BLaER1 treated with 17β-estradiol and CSF1 and Interleukin-3, amounts not matched to agents 10 nM and 100 nM (cell line): ENCODE results near the gene FUS.

Source experiments
- H3K27ac ChIP-seq, 11 experiments: shearing (Covaris generic); formaldehyde crosslinking; 2 replicates each; pipeline ENCODE4 v1.8.1; 2022
- H3K27me3 ChIP-seq, 11 experiments: shearing (Covaris generic); formaldehyde crosslinking; 2 replicates each; pipeline ENCODE4 v1.8.1; 2022
- H3K36me3 ChIP-seq, 11 experiments: shearing (Covaris generic); formaldehyde crosslinking; 2 replicates each; pipeline ENCODE4 v1.8.1; 2022
- H3K4me1 ChIP-seq, 10 experiments: shearing (Covaris generic); formaldehyde crosslinking; 2 replicates each; pipeline ENCODE4 v1.8.1; 2022
- H3K4me2 ChIP-seq, 11 experiments: shearing (Covaris generic); formaldehyde crosslinking; 2 replicates each; pipeline ENCODE4 v1.8.1; 2022
- H3K4me3 ChIP-seq, 10 experiments: shearing (Covaris generic); formaldehyde crosslinking; 2 replicates each; pipeline ENCODE4 v1.8.1; 2022
- H3K9ac ChIP-seq, 11 experiments: shearing (Covaris generic); formaldehyde crosslinking; 2 replicates each; pipeline ENCODE4 v1.8.1; 2022
- H3K9me3 ChIP-seq, 11 experiments: shearing (Covaris generic); formaldehyde crosslinking; replicated peaks in 1 of 11; 2 replicates each; pipeline ENCODE4 v1.8.1; 2022
- H4K20me1 ChIP-seq, 11 experiments: shearing (Covaris generic); formaldehyde crosslinking; 2 replicates each; pipeline ENCODE4 v1.8.1; 2022
- Cebpa-rat ChIP-seq, 11 experiments: shearing (Covaris generic); IDR thresholded peaks; 2 replicates each; pipeline ENCODE4 v1.8.1; 2022

The FUS gene

GRCh38 chr16:31179747-31180459 lies at the start of gene FUS:
TSS of gene FUS (plus strand) at chr16:31180139. CDS start at chr16:31180215, 76 bp downstream.
- peaks cover 52 to 66% (median 59%) of the 10 kb centered on the region in 10 experiments for H3K4me1 ChIP-seq
- H3K4me2 ChIP-seq, result peak within 1 kb of the TSS; percentile 88 to 98 (median 95)
- H3K4me3 ChIP-seq, result peak within 1 kb of the TSS; percentile 71 to 97 (median 90)
- H3K27me3 ChIP-seq, result no peaks in the 10 kb centered on the region
- TF ChIP-seq Cebpa-rat (IDR thresholded peaks at IDR 0.05), result no peak
- peak within 1 kb of the TSS; percentile 94 to 99 (median 98) for H3K27ac ChIP-seq
- H3K9me3 ChIP-seq, result no peaks in the 10 kb centered on the region
- H3K9ac ChIP-seq, result peak within 1 kb of the TSS; percentile 96 to 99 (median 98)
- peaks cover 43 to 63% (median 49%) of the 10 kb centered on the region in 11 experiments for H4K20me1 ChIP-seq
- H3K36me3 ChIP-seq, result peaks cover 36 to 42% (median 42%) of the 10 kb centered on the region in 11 experiments

DNA sequence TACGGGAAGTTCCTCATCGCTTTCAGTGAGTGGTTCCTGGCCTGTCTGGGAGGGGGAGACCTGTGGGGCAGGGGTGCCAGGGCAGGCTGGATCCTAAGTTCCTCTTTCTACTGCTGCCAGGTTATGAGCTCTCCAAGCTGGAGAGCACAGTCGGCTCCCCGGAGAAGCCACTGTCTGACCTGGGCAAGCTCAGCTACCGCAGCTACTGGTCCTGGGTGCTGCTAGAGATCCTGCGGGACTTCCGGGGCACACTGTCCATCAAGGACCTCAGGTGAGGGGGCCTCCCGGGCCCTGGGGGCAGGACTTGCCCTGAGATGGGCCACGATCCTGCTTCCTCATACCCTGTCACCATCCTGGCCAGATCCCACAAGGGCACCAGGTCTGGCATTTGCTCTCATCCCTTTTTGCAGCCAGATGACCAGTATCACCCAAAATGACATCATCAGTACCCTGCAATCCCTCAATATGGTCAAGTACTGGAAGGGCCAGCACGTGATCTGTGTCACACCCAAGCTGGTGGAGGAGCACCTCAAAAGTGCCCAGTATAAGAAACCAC lies 49.5 kb upstream of the FUS start:
- no peaks in the 10 kb centered on the region; a peak in 1 of 22 replicates for H4K20me1 ChIP-seq
- H3K27ac ChIP-seq, result peak overlapping the region in 7 of 11 experiments; percentile 82 to 99 (median 95); a peak in 14 of 22 replicates
- H3K4me3 ChIP-seq, result no peak overlapping the region
- H3K9me3 ChIP-seq, result no peaks in the 10 kb centered on the region
- H3K4me1 ChIP-seq, result peaks cover 56 to 87% (median 69%) of the 10 kb centered on the region in 10 experiments
- peak overlapping the region in 7 of 11 experiments; percentile 25 to 92 (median 49); a peak in 6 of 22 replicates for H3K9ac ChIP-seq
- peak overlapping the region in 7 of 11 experiments; percentile 50 to 97 (median 90); a peak in 13 of 22 replicates for H3K4me2 ChIP-seq
- H3K27me3 ChIP-seq, result no peaks in the 10 kb centered on the region
- peaks cover 32 to 68% (median 51%) of the 10 kb centered on the region in 11 experiments for H3K36me3 ChIP-seq
- TF ChIP-seq Cebpa-rat (IDR thresholded peaks at IDR 0.05), result no peak

- H3K9ac ChIP-seq, result no peak overlapping the region; a peak in 1 of 22 replicates
- TF ChIP-seq Cebpa-rat (IDR thresholded peaks at IDR 0.05), result no peak
- peak overlapping the region in 1 of 11 experiments; percentile 51; a peak in 2 of 22 replicates for H3K27ac ChIP-seq
- H3K4me3 ChIP-seq, result no peak overlapping the region
- H4K20me1 ChIP-seq, result no peaks in the 10 kb centered on the region; a peak in 1 of 22 replicates
- H3K4me1 ChIP-seq, result peaks cover 56 to 84% (median 69%) of the 10 kb centered on the region in 10 experiments
- H3K27me3 ChIP-seq, result no peaks in the 10 kb centered on the region
- peaks cover 32 to 63% (median 50%) of the 10 kb centered on the region in 11 experiments for H3K36me3 ChIP-seq
- H3K9me3 ChIP-seq, result no peaks in the 10 kb centered on the region
- peak overlapping the region in 1 of 11 experiments; percentile 94; a peak in 1 of 22 replicates for H3K4me2 ChIP-seq
Measured at GRCh38 chr16:31130899-31131298, 49.0 kb upstream of the FUS start.

DNA sequence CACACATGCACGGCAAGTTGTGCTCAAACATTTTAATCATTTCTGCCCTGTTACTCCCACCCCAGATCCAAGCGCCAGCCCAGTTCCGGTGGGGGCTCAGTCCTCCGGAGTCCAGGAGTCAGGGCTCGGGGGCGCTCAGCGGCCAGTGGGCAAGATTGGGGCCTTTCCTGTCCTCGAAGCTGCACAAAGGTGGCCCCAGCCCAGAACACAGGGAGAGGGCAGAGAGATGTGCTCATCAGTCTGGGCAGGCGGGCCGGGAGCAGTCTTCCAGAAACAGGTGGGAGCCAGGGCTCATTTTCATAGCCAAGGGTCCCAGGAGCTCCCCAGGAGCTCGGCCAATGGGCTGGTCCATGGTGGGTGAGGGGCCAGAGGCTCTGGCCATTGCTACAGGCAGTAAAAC lies 48.5 kb upstream of the FUS start:
- Histone ChIP-seq H3K4me1 (peaks cover 56 to 78% (median 64%) of the 10 kb centered on the region in 10 experiments), H3K9me3 (no peaks in the 10 kb centered on the region), H3K27me3 (no peaks in the 10 kb centered on the region), H3K27ac (peak overlapping the region in 2 of 11 experiments; percentile 28 to 60; a peak in 1 of 22 replicates), H3K36me3 (peaks cover 32 to 58% (median 47%) of the 10 kb centered on the region in 11 experiments), H4K20me1 (no peaks in the 10 kb centered on the region; a peak in 1 of 22 replicates), H3K9ac (peak overlapping the region in 2 of 11 experiments; percentile 6 to 23; a peak in 2 of 22 replicates), H3K4me3 (no peak overlapping the region), H3K4me2 (no peak overlapping the region)
- TF ChIP-seq Cebpa-rat (IDR thresholded peaks at IDR 0.05), result no peak

DNA sequence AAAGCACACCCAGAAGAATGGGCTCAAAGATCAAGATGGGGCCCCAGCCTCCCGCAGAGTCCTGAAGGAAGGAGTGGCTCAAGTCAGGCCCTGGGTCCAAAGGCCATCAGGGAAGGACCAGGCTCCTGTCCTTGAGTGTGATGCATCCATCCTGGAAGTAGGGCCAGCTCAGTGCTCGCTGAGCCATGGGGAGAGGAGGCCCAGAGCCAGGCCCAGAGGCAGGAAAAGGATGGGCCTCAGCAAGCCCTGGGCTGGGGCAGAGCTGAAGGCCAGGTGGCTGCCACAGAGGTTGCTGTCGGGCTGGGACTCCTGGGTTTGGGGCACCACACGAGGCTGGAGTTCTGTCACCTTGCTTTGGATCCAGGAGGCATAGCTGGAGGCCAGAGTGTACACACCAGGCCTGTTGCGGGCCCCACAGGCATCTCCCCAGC lies 48.1 kb upstream of the FUS start:
- no peak overlapping the region for H3K4me3 ChIP-seq
- peak overlapping the region in 2 of 11 experiments; percentile 6 to 23; a peak in 1 of 22 replicates for H3K9ac ChIP-seq
- no peaks in the 10 kb centered on the region for H3K9me3 ChIP-seq
- H4K20me1 ChIP-seq, result no peaks in the 10 kb centered on the region; a peak in 1 of 22 replicates
- H3K27ac ChIP-seq, result peak overlapping the region in 3 of 11 experiments; percentile 18 to 60 (median 28); a peak in 1 of 22 replicates
- peaks cover 56 to 74% (median 66%) of the 10 kb centered on the region in 10 experiments for H3K4me1 ChIP-seq
- H3K27me3 ChIP-seq, result no peaks in the 10 kb centered on the region
- H3K4me2 ChIP-seq, result no peak overlapping the region
- no peak for TF ChIP-seq Cebpa-rat (IDR thresholded peaks at IDR 0.05)
- H3K36me3 ChIP-seq, result peaks cover 32 to 56% (median 45%) of the 10 kb centered on the region in 11 experiments

- Histone ChIP-seq H3K27ac (peak overlapping the region in 4 of 11 experiments; percentile 5 to 60 (median 23); a peak in 1 of 22 replicates), H3K9ac (peak overlapping the region in 1 of 11 experiments; percentile 23; a peak in 1 of 22 replicates), H3K4me1 (peaks cover 50 to 68% (median 61%) of the 10 kb centered on the region in 10 experiments), H3K27me3 (no peaks in the 10 kb centered on the region), H3K4me2 (peak overlapping the region in 1 of 11 experiments; percentile 75; a peak in 2 of 22 replicates), H3K4me3 (no peak overlapping the region), H3K36me3 (peaks cover 26 to 50% (median 39%) of the 10 kb centered on the region in 11 experiments), H4K20me1 (no peaks in the 10 kb centered on the region; a peak in 1 of 22 replicates), H3K9me3 (no peaks in the 10 kb centered on the region)
- no peak for TF ChIP-seq Cebpa-rat (IDR thresholded peaks at IDR 0.05)
Measured at GRCh38 chr16:31132303-31132979, 47.5 kb upstream of the FUS start.

DNA sequence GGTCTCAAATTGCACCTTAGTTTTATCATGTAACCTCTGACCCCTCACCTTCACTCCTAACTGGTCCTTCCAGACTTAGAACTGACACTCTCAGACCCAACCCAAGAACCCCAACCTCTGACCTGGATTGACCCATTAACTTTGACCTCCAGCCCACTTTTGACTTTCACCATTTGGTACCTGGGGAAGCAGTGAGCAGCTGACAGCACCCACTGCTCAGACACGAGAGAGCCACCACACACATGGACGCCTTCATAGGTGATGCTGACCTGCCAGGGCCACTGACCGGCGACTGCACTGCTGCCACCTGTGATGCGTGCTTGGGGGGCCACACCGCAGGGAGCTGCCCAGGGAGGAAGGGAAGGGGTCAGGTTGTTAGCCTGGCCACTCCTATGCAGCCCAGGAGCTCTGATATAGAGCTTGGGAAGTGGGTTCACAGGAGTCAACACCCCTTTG lies 46.9 kb upstream of the FUS start:
- H3K9me3 ChIP-seq, result no peaks in the 10 kb centered on the region
- H3K4me2 ChIP-seq, result peak overlapping the region in 9 of 11 experiments; percentile 32 to 75 (median 58); a peak in 14 of 22 replicates
- peaks cover 20 to 44% (median 33%) of the 10 kb centered on the region in 11 experiments for H3K36me3 ChIP-seq
- no peak overlapping the region for H3K4me3 ChIP-seq
- H3K4me1 ChIP-seq, result peaks cover 44 to 62% (median 55%) of the 10 kb centered on the region in 10 experiments
- no peak for TF ChIP-seq Cebpa-rat (IDR thresholded peaks at IDR 0.05)
- H3K9ac ChIP-seq, result 0 out of 22 replicates have a peak overlapping the region, but pooled peaks of 1 of the 11 experiments have one; percentile 25
- no peaks in the 10 kb centered on the region for H3K27me3 ChIP-seq
- peak overlapping the region in 5 of 11 experiments; percentile 28 to 60 (median 45); a peak in 5 of 22 replicates for H3K27ac ChIP-seq
- H4K20me1 ChIP-seq, result no peaks in the 10 kb centered on the region; a peak in 1 of 22 replicates

- peaks cover 20 to 42% (median 33%) of the 10 kb centered on the region in 11 experiments for H3K36me3 ChIP-seq
- peak overlapping the region in 8 of 11 experiments; percentile 2 to 40 (median 22); a peak in 8 of 22 replicates for H3K9ac ChIP-seq
- no peaks in the 10 kb centered on the region; a peak in 1 of 22 replicates for H4K20me1 ChIP-seq
- peak overlapping the region; percentile 32 to 75 (median 58) for H3K4me2 ChIP-seq
- H3K9me3 ChIP-seq, result no peaks in the 10 kb centered on the region
- H3K4me3 ChIP-seq, result no peak overlapping the region
- H3K27me3 ChIP-seq, result no peaks in the 10 kb centered on the region
- peak overlapping the region in 10 of 11 experiments; percentile 6 to 60 (median 41); a peak in 15 of 22 replicates for H3K27ac ChIP-seq
- TF ChIP-seq Cebpa-rat (IDR thresholded peaks at IDR 0.05), result no peak
- peaks cover 33 to 59% (median 48%) of the 10 kb centered on the region in 10 experiments for H3K4me1 ChIP-seq
Measured at GRCh38 chr16:31134091-31134571, 45.8 kb upstream of the FUS start.
